ENCODE data around the gene ALKBH8. TPM values are rescaled to one million over a fixed set of nuclear protein-coding genes. Genes with fewer than 3 reads are reported as not detected.
"Not testable (repeated sequence)": the region's sequence is repeated elsewhere in the genome, so short reads cannot be mapped to it uniquely, and the experiment has no call there.

The ALKBH8 gene
- polyA plus RNA-seq, 1 donor = 8.7 TPM

DNA sequence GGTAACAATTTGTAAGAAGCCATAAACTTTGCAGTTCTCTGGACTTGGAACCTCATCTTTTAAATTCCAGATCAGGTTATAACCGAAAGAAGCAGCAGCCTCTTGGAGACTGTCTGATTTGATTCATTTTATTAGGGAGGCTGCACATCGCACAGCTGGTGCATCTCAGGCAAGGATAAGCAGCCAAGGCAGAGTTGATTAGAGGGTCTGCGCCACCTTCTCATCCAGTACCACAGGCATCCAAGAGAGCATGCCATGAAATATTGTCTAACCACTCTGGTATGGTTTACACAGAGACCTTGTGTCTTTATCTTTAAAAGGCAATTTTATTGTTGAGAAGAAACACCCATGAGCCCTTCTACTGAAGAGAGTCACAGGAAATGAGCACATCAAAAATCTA lies 91.7 kb downstream of the ALKBH8 start:
- H3K27me3 ChIP-seq (ENCODE audit: control insufficient read depth, insufficient read depth, low read length) = no peaks in the 10 kb centered on the region
- no CpG with 5 or more reads among the region's 3 CpGs for WGBS (ENCODE audit: insufficient coverage, low lambda C conversion rate)

GRCh38 chr11:107472966-107473365 lies 92.6 kb downstream of the ALKBH8 start:
- Histone ChIP-seq H3K4me3 (ENCODE audit: low read length) (no peak overlapping the region), H3K36me3 (ENCODE audit: control insufficient read depth, insufficient read depth, low read length) (no peaks in the 10 kb centered on the region), H3K4me1 (ENCODE audit: control insufficient read depth, insufficient read depth, low read length) (no peaks in the 10 kb centered on the region), H3K9me3 (ENCODE audit: control insufficient read depth, low read depth, low read length) (no peaks in the 10 kb centered on the region), H3K27ac (ENCODE audit: low read length) (no peak overlapping the region), H3K27me3 (ENCODE audit: control insufficient read depth, insufficient read depth, low read length) (no peaks in the 10 kb centered on the region)
- WGBS (ENCODE audit: insufficient coverage, low lambda C conversion rate) = no CpG with 5 or more reads among the region's 1 CpG
- no peak for DNase-seq

More for the DNA sequence above, 91.7 kb downstream of the ALKBH8 start:
- no peak overlapping the region for H3K27ac ChIP-seq (ENCODE audit: low read length)
- no peaks in the 10 kb centered on the region for H3K36me3 ChIP-seq (ENCODE audit: control insufficient read depth, insufficient read depth, low read length)
- H3K4me3 ChIP-seq (ENCODE audit: low read length) = no peak overlapping the region
- no peak for DNase-seq
- H3K4me1 ChIP-seq (ENCODE audit: control insufficient read depth, insufficient read depth, low read length) = no peaks in the 10 kb centered on the region
- no peaks in the 10 kb centered on the region for H3K9me3 ChIP-seq (ENCODE audit: control insufficient read depth, low read depth, low read length)

- H3K4me3 ChIP-seq (ENCODE audit: low read length) = no peak overlapping the region
- no peak overlapping the region for H3K27ac ChIP-seq (ENCODE audit: low read length)
- H3K9me3 ChIP-seq (ENCODE audit: control insufficient read depth, low read depth, low read length) = no peaks in the 10 kb centered on the region
- H3K27me3 ChIP-seq (ENCODE audit: control insufficient read depth, insufficient read depth, low read length) = peaks cover 3% of the 10 kb centered on the region
- no peaks in the 10 kb centered on the region for H3K4me1 ChIP-seq (ENCODE audit: control insufficient read depth, insufficient read depth, low read length)
- WGBS (ENCODE audit: insufficient coverage, low lambda C conversion rate) = no CpG with 5 or more reads among the region's 3 CpGs
- no peaks in the 10 kb centered on the region for H3K36me3 ChIP-seq (ENCODE audit: control insufficient read depth, insufficient read depth, low read length)
- DNase-seq = no peak
Measured at GRCh38 chr11:107468596-107468995, 96.9 kb downstream of the ALKBH8 start.

DNA sequence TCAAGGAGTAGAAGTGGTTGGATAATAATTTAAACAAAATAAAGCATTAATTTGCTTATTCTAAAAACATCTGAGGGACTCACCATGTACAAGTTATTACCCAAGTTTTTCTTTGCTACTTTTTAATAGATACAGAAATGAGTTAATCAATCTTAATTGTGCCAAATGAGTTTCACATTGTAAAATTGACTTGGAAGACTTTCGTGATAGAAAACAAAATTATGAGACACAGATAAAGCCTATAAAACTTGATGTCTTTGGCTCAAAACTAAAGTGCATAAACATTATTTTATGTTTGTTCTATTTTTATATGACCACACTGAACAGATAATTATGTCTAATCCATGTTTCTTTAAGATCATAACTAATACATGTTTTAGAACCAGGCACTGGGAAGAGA lies 97.8 kb downstream of the ALKBH8 start:
- Histone ChIP-seq H3K9me3 (ENCODE audit: control insufficient read depth, low read depth, low read length) (no peaks in the 10 kb centered on the region), H3K4me1 (ENCODE audit: control insufficient read depth, insufficient read depth, low read length) (no peaks in the 10 kb centered on the region), H3K36me3 (ENCODE audit: control insufficient read depth, insufficient read depth, low read length) (no peaks in the 10 kb centered on the region), H3K27ac (ENCODE audit: low read length) (no peak overlapping the region), H3K4me3 (ENCODE audit: low read length) (no peak overlapping the region), H3K27me3 (ENCODE audit: control insufficient read depth, insufficient read depth, low read length) (peaks cover 3% of the 10 kb centered on the region)
- no peak for DNase-seq
- 86% methylated on average over 1 of the region's 1 CpG for WGBS (ENCODE audit: insufficient coverage, low lambda C conversion rate)

DNA sequence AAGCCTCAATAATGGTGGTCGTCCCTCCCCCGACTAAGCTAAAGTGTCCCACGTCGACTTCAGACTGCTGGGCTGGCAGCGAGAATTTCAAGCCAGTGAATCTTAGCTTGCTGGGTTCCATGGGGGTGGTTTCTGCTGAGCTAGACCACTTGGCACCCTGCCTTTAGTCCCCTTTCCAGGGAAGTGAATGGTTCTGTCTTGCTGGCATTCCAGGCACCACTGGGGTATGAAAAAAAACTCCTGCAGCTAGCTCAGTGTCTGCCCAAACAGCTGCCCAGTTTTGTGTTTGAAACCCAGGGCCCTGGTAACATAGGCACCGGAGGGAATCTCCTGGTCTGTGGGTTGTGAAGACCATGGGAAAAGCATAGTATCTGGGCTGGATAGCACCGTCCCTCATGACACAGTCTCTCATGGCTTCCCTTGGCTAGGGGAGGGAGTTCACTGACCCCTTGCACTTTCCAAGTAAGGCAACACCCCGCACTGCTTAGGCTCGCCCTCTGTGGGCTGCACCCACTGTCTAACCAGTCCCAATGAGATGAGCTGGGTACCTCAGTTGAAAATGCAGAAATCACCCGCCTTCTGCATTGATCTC lies 99.2 kb downstream of the ALKBH8 start:
- WGBS (ENCODE audit: insufficient coverage, low lambda C conversion rate) = no CpG with 5 or more reads among the region's 10 CpGs
- not testable (repeated sequence) for H3K9me3 ChIP-seq (ENCODE audit: control insufficient read depth, low read depth, low read length); H3K4me3 ChIP-seq (ENCODE audit: low read length); H3K4me1 ChIP-seq (ENCODE audit: control insufficient read depth, insufficient read depth, low read length); H3K27me3 ChIP-seq (ENCODE audit: control insufficient read depth, insufficient read depth, low read length); H3K27ac ChIP-seq (ENCODE audit: low read length); DNase-seq; H3K36me3 ChIP-seq (ENCODE audit: control insufficient read depth, insufficient read depth, low read length)

DNA sequence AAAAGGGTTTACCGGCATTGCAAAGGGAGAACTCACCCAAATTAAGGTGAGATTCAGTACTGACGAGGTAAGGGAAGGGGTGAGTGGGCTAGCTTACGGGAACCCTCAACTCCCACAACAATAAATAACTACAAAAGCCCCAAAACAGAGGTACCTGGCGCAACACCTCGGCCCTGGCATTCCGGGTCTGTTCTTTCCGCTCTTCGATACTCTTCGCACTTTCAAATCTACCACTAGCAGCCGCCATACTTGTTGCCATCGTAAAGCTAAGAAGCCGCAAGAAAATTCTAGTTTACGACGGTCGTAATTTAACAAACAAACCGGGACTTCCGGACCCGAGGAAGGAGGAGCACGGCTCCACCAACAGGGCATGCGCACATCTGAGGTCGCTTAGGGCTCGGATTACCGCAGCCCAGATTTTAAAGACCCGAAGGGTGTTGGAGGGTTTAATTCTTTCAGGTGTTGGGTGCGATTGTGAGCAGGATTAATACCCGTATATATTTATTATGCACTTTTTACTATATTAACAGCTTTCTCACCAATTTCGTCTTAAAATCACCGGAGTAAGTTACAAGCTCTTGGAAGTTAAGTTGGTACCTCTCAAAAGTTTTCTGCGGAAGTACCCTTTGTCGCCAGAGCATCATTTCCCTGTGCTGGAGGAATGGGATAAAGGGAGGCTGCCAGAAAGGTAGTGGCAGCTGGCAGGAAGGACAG lies 107.8 kb downstream of the ALKBH8 start, which contains the start of gene CWF19L2:
Gene CWF19L2, minus strand, starts transcription at position 268 of the 714 bp plus-strand sequence. Its CDS starts 9 bp downstream, at position 259.
- DNase-seq = peak; percentile 92 to 93
- peak within 1 kb of the TSS; percentile 52 for H3K27ac ChIP-seq (ENCODE audit: low read length)
- peaks cover 12% of the 10 kb centered on the region for H3K36me3 ChIP-seq (ENCODE audit: control insufficient read depth, insufficient read depth, low read length)
- no peaks in the 10 kb centered on the region for H3K9me3 ChIP-seq (ENCODE audit: control insufficient read depth, low read depth, low read length)
- 0% methylated on average over 4 of the region's 30 CpGs for WGBS (ENCODE audit: insufficient coverage, low lambda C conversion rate)
- peak within 1 kb of the TSS; percentile 83 for H3K4me3 ChIP-seq (ENCODE audit: low read length)
- peaks cover 2% of the 10 kb centered on the region for H3K27me3 ChIP-seq (ENCODE audit: control insufficient read depth, insufficient read depth, low read length)
- H3K4me1 ChIP-seq (ENCODE audit: control insufficient read depth, insufficient read depth, low read length) = no peaks in the 10 kb centered on the region

DNA sequence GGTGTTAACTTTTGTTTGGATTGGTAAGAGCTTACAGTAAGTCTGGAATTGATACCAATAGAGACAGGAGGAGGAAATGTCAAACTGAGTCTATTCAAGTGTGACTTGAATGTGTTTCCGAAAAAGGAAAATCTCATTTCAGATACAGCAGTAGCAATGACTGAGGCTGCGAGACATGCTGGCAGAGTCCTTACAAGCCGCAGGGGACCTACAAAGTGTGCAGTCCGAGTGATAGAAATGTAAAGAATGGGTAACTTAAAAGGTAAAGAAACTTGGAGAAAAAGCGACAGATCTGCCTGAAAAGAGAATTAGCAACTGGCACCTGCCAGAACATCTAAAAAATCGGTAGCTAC lies 108.4 kb downstream of the ALKBH8 start:
- Histone ChIP-seq H3K36me3 (ENCODE audit: control insufficient read depth, insufficient read depth, low read length) (peaks cover 15% of the 10 kb centered on the region), H3K4me1 (ENCODE audit: control insufficient read depth, insufficient read depth, low read length) (no peaks in the 10 kb centered on the region), H3K27ac (ENCODE audit: low read length) (peak overlapping the region; percentile 31), H3K9me3 (ENCODE audit: control insufficient read depth, low read depth, low read length) (no peaks in the 10 kb centered on the region), H3K27me3 (ENCODE audit: control insufficient read depth, insufficient read depth, low read length) (peaks cover 2% of the 10 kb centered on the region), H3K4me3 (ENCODE audit: low read length) (peak overlapping the region; percentile 83)
- no peak for DNase-seq
- WGBS (ENCODE audit: insufficient coverage, low lambda C conversion rate) = 0% methylated on average over 2 of the region's 6 CpGs

DNA sequence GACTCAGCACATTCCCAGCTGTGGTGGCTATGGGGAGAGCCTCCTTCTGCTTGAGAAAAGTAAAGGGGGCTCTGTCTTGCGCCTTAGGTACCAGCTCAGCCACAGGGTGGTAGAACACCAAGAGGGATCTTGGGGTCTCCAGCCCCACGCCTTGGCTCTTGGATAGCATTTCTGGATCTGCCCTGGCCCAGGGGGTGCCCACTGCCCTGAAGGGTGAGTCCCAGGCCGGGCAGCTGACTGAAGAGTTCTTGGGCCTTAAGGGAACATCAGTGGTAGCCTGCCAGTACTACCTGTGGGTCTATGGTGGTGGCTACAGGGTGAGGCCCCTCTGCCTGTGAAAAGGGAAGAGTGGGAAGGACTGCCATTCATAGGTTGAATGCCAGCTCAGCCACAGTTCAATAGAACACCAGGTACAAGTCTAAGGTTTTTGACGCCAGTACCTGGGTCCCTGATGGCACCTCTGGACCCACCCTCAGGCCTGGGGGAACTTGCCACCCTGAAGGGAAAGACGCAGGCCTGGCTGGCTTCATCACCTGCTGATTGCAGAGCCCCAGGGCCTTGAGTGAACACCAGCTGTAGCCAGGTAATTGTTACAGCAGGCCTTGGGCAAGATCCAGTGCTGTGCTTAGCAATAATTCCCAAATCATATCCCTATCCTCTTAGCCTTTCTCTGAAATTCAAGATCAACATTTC lies 111.8 kb downstream of the ALKBH8 start:
- Histone ChIP-seq H3K27me3 (ENCODE audit: control insufficient read depth, insufficient read depth, low read length) (no peaks in the 10 kb centered on the region), H3K4me1 (ENCODE audit: control insufficient read depth, insufficient read depth, low read length) (no peaks in the 10 kb centered on the region), H3K36me3 (ENCODE audit: control insufficient read depth, insufficient read depth, low read length) (peaks cover 15% of the 10 kb centered on the region), H3K27ac (ENCODE audit: low read length) (no peak overlapping the region), H3K9me3 (ENCODE audit: control insufficient read depth, low read depth, low read length) (no peaks in the 10 kb centered on the region), H3K4me3 (ENCODE audit: low read length) (no peak overlapping the region)
- DNase-seq = no peak
- no CpG with 5 or more reads among the region's 5 CpGs for WGBS (ENCODE audit: insufficient coverage, low lambda C conversion rate)

Other genes starting within 250 kb of the ALKBH8 start
- gene CWF19L2, start 107.9 kb downstream of the ALKBH8 start, polyA plus RNA-seq = 10.8 TPM
- 0.43 TPM for gene ELMOD1, start 25.4 kb upstream of the ALKBH8 start, polyA plus RNA-seq
- 6.1 TPM for gene SLN, start 146.3 kb upstream of the ALKBH8 start, polyA plus RNA-seq

All from large intestine (tissue), 3 donors.